ENCODE results near the gene CMTM5.

DNA sequence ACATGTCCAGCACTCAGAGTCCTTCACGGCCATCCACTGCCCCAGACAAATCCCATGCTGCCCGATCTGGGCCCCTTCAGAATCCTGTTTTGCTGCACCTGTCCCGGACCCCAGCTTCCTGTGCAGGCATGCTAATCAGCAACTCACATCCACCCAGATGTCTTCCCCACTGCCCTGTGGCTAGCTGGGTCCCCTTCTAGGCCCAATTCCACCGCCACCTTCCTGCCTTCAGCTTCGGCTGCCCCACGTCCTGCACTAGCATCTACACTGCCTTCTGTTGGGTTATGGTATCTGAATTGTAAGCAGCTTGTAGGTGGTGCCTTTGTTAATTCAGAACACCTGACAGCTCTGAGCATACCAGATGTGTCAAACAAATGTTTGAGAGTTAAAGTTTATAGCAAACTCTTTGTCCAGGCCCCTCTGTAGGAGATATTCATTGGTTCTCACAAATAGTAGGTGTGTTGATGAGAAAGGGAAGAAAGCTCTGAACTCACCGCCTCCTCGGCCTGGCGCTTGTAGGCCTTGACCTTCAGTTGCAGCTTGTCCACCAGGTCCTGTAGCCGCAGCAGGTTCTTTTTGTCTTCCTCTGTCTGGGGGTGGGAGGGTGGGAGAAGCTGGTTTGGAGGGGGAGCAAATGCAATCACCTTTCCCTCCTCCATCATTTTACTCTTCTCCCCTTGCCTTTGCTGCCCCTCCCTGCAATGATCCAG, 6.0 kb downstream of the CMTM5 start:
- TF ChIP-seq, protein P1, sequence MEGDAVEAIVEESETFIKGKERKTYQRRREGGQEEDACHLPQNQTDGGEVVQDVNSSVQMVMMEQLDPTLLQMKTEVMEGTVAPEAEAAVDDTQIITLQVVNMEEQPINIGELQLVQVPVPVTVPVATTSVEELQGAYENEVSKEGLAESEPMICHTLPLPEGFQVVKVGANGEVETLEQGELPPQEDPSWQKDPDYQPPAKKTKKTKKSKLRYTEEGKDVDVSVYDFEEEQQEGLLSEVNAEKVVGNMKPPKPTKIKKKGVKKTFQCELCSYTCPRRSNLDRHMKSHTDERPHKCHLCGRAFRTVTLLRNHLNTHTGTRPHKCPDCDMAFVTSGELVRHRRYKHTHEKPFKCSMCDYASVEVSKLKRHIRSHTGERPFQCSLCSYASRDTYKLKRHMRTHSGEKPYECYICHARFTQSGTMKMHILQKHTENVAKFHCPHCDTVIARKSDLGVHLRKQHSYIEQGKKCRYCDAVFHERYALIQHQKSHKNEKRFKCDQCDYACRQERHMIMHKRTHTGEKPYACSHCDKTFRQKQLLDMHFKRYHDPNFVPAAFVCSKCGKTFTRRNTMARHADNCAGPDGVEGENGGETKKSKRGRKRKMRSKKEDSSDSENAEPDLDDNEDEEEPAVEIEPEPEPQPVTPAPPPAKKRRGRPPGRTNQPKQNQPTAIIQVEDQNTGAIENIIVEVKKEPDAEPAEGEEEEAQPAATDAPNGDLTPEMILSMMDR (IDR thresholded peaks at IDR 0.05; ENCODE audit: low read depth, low read length), result no peak
- no peak for TF ChIP-seq EZH2phosphoT487 (IDR thresholded peaks at IDR 0.05; ENCODE audit: low read depth)

Measured in OCI-LY3 (cell line).